HepG2 (cell line): ENCODE measurements around the gene FAM111B. TPM values are rescaled to one million over a fixed set of nuclear protein-coding genes. Genes with fewer than 3 reads are reported as not detected.

Experiments used
- ATAC-seq: fragments of 200-7000 bp; cut with Tn5 transposase; 3 replicates; pipeline ENCODE4 v1.9.1; 2020; ENCODE audit warnings: mild to moderate bottlenecking, moderate library complexity
- BruUV-seq: library from RNA; stranded (reverse); fragments of 400-500 nt; replicated peaks from 2 replicates; lab custom pipeline; 2021; lab: Mats Ljungman, UMichigan
- CTCF ChIA-PET: fragments of 300-600 bp; formaldehyde crosslinking; extraction: SDS; loops from one replicate; lab custom pipeline; 2021; ENCODE audit warnings: low total read pairs, inconsistent platforms, low intra/inter-chr PET ratio; lab: Yijun Ruan, JAX
- POLR2A ChIA-PET: fragments of 350-600 bp; sonication (Branson Sonifier 250); formaldehyde crosslinking; loops from one replicate; lab custom pipeline; 2020; ENCODE audit warnings: antibody characterized with exemption, inconsistent platforms; lab: Yijun Ruan, JAX
- DNase-seq: peaks from one replicate; pipeline ENCODE4 v3.0.0-alpha.2; 2015; ENCODE audit warnings: low spot score
- FAIRE-seq: peaks from 3 replicates; lab custom pipeline; 2011; peaks lifted over from hg19 to GRCh38; lab: Jason Lieb, UNC
- H2AFZ ChIP-seq: one replicate; pipeline ENCODE4 v1.6.1; 2011; ENCODE audit warnings: low read length, inconsistent platforms
- H3K27ac ChIP-seq: fragments of 300-600 bp; 3 replicates; pipeline ENCODE4 v1.8.0; 2011; ENCODE audit warnings: mixed run types, mild to moderate bottlenecking, mixed read lengths, low read length, inconsistent platforms; ENCODE audit not compliant: insufficient read depth; ENCODE audit errors: extremely low read length
- H3K27me3 ChIP-seq, 2 experiments: fragments of 200-600 bp in 1 of 2; 2 replicates in 1 of 2; 3 replicates in 1 of 2; pipeline versions ENCODE4 v1.6.0 to v1.8.0; 2011; ENCODE audit warnings: low read length in 2 of 2, mild to moderate bottlenecking in 2 of 2, moderate library complexity in 2 of 2, inconsistent platforms in 1 of 2; ENCODE audit not compliant: insufficient read depth in 2 of 2, control insufficient read depth in 1 of 2
- H3K36me3 ChIP-seq, 2 experiments: fragments of 200-600 bp in 1 of 2; replicated peaks in 1 of 2; 2 replicates in 1 of 2; 3 replicates in 1 of 2; pipeline versions ENCODE4 v1.5.1 to v1.8.0; 2011; ENCODE audit warnings: low read length in 2 of 2, inconsistent platforms in 1 of 2; ENCODE audit not compliant: insufficient read depth in 2 of 2, control insufficient read depth in 1 of 2
- H3K4me1 ChIP-seq: 2 replicates; pipeline ENCODE4 v1.5.1; 2012; ENCODE audit warnings: low read length, inconsistent platforms; ENCODE audit not compliant: insufficient read depth
- H3K4me2 ChIP-seq: 2 replicates; pipeline ENCODE4 v1.6.0; 2011; ENCODE audit warnings: low read depth, low read length, inconsistent platforms
- H3K4me3 ChIP-seq, 3 experiments: fragments of 200-600 bp in 1 of 3; sonication (generic), shearing (Covaris generic) in 1 of 3; replicated peaks in 1 of 3; 2 replicates each; pipeline ENCODE4 v1.5.1; 2011 to 2016; ENCODE audit warnings: low read length in 3 of 3, inconsistent platforms in 2 of 3, low read depth in 2 of 3, mild to moderate bottlenecking in 2 of 3, control low read depth in 1 of 3, mixed read lengths in 1 of 3; ENCODE audit not compliant: insufficient read depth in 1 of 3
- H3K79me2 ChIP-seq: one replicate; pipeline ENCODE4 v1.6.1; 2011; ENCODE audit warnings: low read length, inconsistent platforms; ENCODE audit not compliant: insufficient read depth
- H3K9ac ChIP-seq: 2 replicates; pipeline ENCODE4 v1.6.0; 2011; ENCODE audit warnings: mild to moderate bottlenecking, low read depth, low read length, inconsistent platforms; ENCODE audit not compliant: insufficient read depth
- H3K9me3 ChIP-seq: 2 replicates; pipeline ENCODE4 v1.5.1; 2012; ENCODE audit warnings: mild to moderate bottlenecking, low read length
- H4K20me1 ChIP-seq: 2 replicates; pipeline ENCODE4 v1.6.0; 2011; ENCODE audit warnings: inconsistent platforms, mild to moderate bottlenecking, low read length, moderate library complexity; ENCODE audit not compliant: insufficient read depth
- CAMTA2 ChIP-seq: sonication (generic); formaldehyde crosslinking; IDR thresholded peaks from 2 replicates; pipeline ENCODE4 v1.4.0; 2020; ENCODE audit warnings: mild to moderate bottlenecking, missing genetic modification reagents, borderline replicate concordance
- MAFF ChIP-seq: IDR thresholded peaks from 2 replicates; pipeline ENCODE4 v1.6.1; 2011; ENCODE audit warnings: low read depth, low read length, improper control_type of control experiment
- MAFK ChIP-seq, 2 experiments: IDR thresholded peaks in 1 of 2; conservative IDR thresholded peaks in 1 of 2; 2 replicates each; pipeline ENCODE4 v1.6.1; 2011; ENCODE audit warnings: improper control_type of control experiment in 2 of 2, low read length in 2 of 2
- PBX2 ChIP-seq: IDR thresholded peaks from 2 replicates; pipeline ENCODE4 v1.6.1; 2016; ENCODE audit warnings: control low read depth
- RAD21 ChIP-seq: fragments of 450-650 bp; formaldehyde crosslinking; IDR thresholded peaks from 2 replicates; pipeline ENCODE4 v1.5.0; 2020; ENCODE audit warnings: mild to moderate bottlenecking
- SMC3 ChIP-seq: IDR thresholded peaks from 2 replicates; pipeline ENCODE4 v1.6.1; 2011; ENCODE audit warnings: low read length, improper control_type of control experiment
- STAG1 ChIP-seq: sonication (generic); formaldehyde crosslinking; IDR thresholded peaks from 2 replicates; pipeline ENCODE4 v1.4.0; 2020; ENCODE audit warnings: missing genetic modification reagents
- TEAD3 ChIP-seq: optimal IDR thresholded peaks from 2 replicates; pipeline ENCODE3; 2016; ENCODE audit warnings: borderline replicate concordance
- XRCC5 ChIP-seq: fragments of 200-400 bp; formaldehyde crosslinking; optimal IDR thresholded peaks from 2 replicates; pipeline ENCODE3; 2017; ENCODE audit warnings: mild to moderate bottlenecking, low read length
- ZMYM4 ChIP-seq: sonication (generic); formaldehyde crosslinking; IDR thresholded peaks from 2 replicates; pipeline ENCODE4 v1.8.1; 2023; ENCODE audit warnings: mild to moderate bottlenecking, missing genetic modification reagents
- ZNF276 ChIP-seq: sonication (generic); formaldehyde crosslinking; IDR thresholded peaks from 2 replicates; pipeline ENCODE4 v1.4.0; 2020; ENCODE audit warnings: mild to moderate bottlenecking, low read depth, missing genetic modification reagents
- ZNF614 ChIP-seq: IDR thresholded peaks from 2 replicates; pipeline ENCODE4 v1.6.1; 2018; ENCODE audit warnings: missing biosample characterization, missing genetic modification reagents, inconsistent platforms, borderline replicate concordance
- ZNF766 ChIP-seq: sonication (generic); formaldehyde crosslinking; IDR thresholded peaks from 2 replicates; pipeline ENCODE4 v1.5.0; 2020; ENCODE audit warnings: missing genetic modification reagents, borderline replicate concordance
- WGBS: methylation state at CpG from one replicate; pipeline ENCODE4 v1.1.6; 2017; ENCODE audit warnings: low lambda C conversion rate; 5-methylcytosine and 5-hydroxymethylcytosine counted together
- in situ Hi-C: cut with HindIII; loops from 2 replicates; pipeline ENCODE4 v1.10.0; 2017; ENCODE audit warnings: low pct_unique_long_range_greater_than_20kb; ENCODE audit not compliant: extremely low pct_ligation_motif_present
- intact Hi-C: fragments of 100-400 bp; cut with micrococcal nuclease; formaldehyde crosslinking; loops from one replicate; pipeline ENCODE4 v1.10.0; 2022; ENCODE audit not compliant: unreplicated experiment
- polyA plus RNA-seq, 8 experiments: library from polyadenylated mRNA; depleted of rRNA in 3 of 8; stranded (reverse) in 7 of 8; unstranded in 1 of 8; fragments of >200 nt; fragmentation: Illumina TruSeq in 4 of 8; extraction: Trizol in 4 of 8; gene quantifications; 2 replicates each; pipeline versions ENCODE4 v1.2.1 to v1.2.3, GENCODE V29; 2011 to 2016; ENCODE audit warnings: low read depth in 4 of 8, missing spikeins in 1 of 8, mixed read lengths in 1 of 8; ENCODE audit not compliant: insufficient read depth in 1 of 8
- total RNA-seq, 5 experiments: library from RNA; depleted of rRNA; stranded (reverse); fragments of >200 nt; fragmentation: Illumina TruSeq; extraction: Trizol; gene quantifications; 2 replicates each; pipeline ENCODE4 v1.2.3, GENCODE V29; 2016; ENCODE audit warnings: low read depth in 1 of 5

The FAM111B gene
- total and polyA plus RNA-seq, 2 of the 13 experiments (the other 11 are each of a cell fraction or from before 2014, with no cell fraction given): 1.6 to 28.2 TPM

- no peak overlapping the region for H3K9ac ChIP-seq
- ATAC-seq: no peak
- H3K79me2 ChIP-seq: no peaks in the 10 kb centered on the region
- POLR2A ChIA-PET: interaction anchor here (1.5 kb wide), 1 partner anchor 15 kb away, joined by 10 read pairs; the partner anchor contains the start of gene FAM111A
- no peaks in the 10 kb centered on the region for H3K4me1 ChIP-seq
- TF ChIP-seq MAFK (conservative IDR thresholded peaks at IDR 0.05 in 1 of 2, IDR thresholded peaks at IDR 0.05 in 1 of 2; ENCODE audit: low read length in 2 of 2): peak; percentile 62 to 76
- no peak for TF ChIP-seq TEAD3 (CRISPR knock-in tag)
- peak; percentile 68 for TF ChIP-seq MAFF
- TF ChIP-seq, all 625 proteins: peak for 2
- Histone ChIP-seq H3K27me3 (no peaks in the 10 kb centered on the region; a peak in 1 of 5 replicates), H2AFZ (no peak overlapping the region), H4K20me1 (no peaks in the 10 kb centered on the region), H3K36me3 (no peaks in the 10 kb centered on the region), H3K9me3 (no peaks in the 10 kb centered on the region), H3K27ac (no peak overlapping the region), H3K4me3 (no peak overlapping the region), H3K4me2 (no peak overlapping the region)
- FAIRE-seq (no peak), DNase-seq (no peak)
- no TSS peak for BruUV-seq
- in situ Hi-C loops: no loop called here
- CTCF ChIA-PET: interaction anchor here (1.7 kb wide), 1 partner anchor 22 kb away, joined by 7 read pairs; no protein-coding TSS in a partner anchor
- intact Hi-C loops: no loop called here
- WGBS: 28% methylated on average over 3 of the region's 3 CpGs
Measured at GRCh38 chr11:59157433-59157832, 50.4 kb downstream of the FAM111B start.

GRCh38 chr11:59158206-59159068, 51.4 kb downstream of the FAM111B start:
- Histone ChIP-seq H3K27me3 (no peaks in the 10 kb centered on the region; a peak in 1 of 5 replicates), H3K9me3 (no peaks in the 10 kb centered on the region), H4K20me1 (no peaks in the 10 kb centered on the region), H2AFZ (no peak overlapping the region), H3K79me2 (no peaks in the 10 kb centered on the region), H3K4me3 (no peak overlapping the region), H3K27ac (no peak overlapping the region), H3K36me3 (no peaks in the 10 kb centered on the region), H3K9ac (no peak overlapping the region), H3K4me2 (no peak overlapping the region), H3K4me1 (no peaks in the 10 kb centered on the region)
- BruUV-seq: no TSS peak
- 38% methylated on average over 8 of the region's 8 CpGs for WGBS
- POLR2A ChIA-PET: interaction anchor here (1.2 to 1.5 kb wide), 2 partner anchors 16 to 22 kb away, joined by 5 to 10 read pairs; partner anchors contain the start of gene FAM111A
- peak; percentile 56 for DNase-seq
- in situ Hi-C loops (no loop called here), intact Hi-C loops (loop anchor here (1.0 kb wide), 4 partner anchors 16 to 200 kb away; partner anchors contain the start of gene FAM111A)
- peak; percentile 50 for FAIRE-seq
- ATAC-seq: peak; percentile 95
- CTCF ChIA-PET: interaction anchor here (0.7 to 1.7 kb wide), 4 partner anchors 16 to 62 kb away, joined by 3 to 18 read pairs (median 11); partner anchors contain the start of gene FAM111A
- TF ChIP-seq CAMTA2 (no peak), ZNF766 (CRISPR knock-in tag) (no peak), ZNF276 (CRISPR knock-in tag) (no peak), XRCC5 (peak; percentile 53), RAD21 (CRISPR knock-in tag) (peak; percentile 65), STAG1 (CRISPR knock-in tag) (peak; percentile 82), ZMYM4 (CRISPR knock-in tag) (no peak), PBX2 (CRISPR knock-in tag) (peak; percentile 60; the same call in 1 of the 2 replicates), ZNF614 (CRISPR knock-in tag) (0 out of 2 replicates have a peak, but pooled peaks have one; percentile 47), SMC3 (peak; percentile 41)
